SH-SY5Y (cell line): ENCODE measurements around the gene PITPNC1.

Experiments used
- GATA2 ChIP-seq: IDR thresholded peaks from 2 replicates; pipeline ENCODE4 v1.6.1; 2011; ENCODE audit warnings: mild to moderate bottlenecking, low read depth, low read length
- GATA3 ChIP-seq: IDR thresholded peaks from 2 replicates; pipeline ENCODE4 v1.6.1; 2011; ENCODE audit warnings: low read depth, mild to moderate bottlenecking, low read length, moderate library complexity

- no peak for TF ChIP-seq GATA3
- TF ChIP-seq GATA2 = no peak
Measured at GRCh38 chr17:67359960-67360791, 16.9 kb upstream of the PITPNC1 start.
